COR-L47 (cell line): ENCODE results near the gene INAFM1.

Experiments
- DNase-seq: peaks from one replicate; lab custom pipeline; 2025; lab: John Stamatoyannopoulos, UW

Gene INAFM1

DNA sequence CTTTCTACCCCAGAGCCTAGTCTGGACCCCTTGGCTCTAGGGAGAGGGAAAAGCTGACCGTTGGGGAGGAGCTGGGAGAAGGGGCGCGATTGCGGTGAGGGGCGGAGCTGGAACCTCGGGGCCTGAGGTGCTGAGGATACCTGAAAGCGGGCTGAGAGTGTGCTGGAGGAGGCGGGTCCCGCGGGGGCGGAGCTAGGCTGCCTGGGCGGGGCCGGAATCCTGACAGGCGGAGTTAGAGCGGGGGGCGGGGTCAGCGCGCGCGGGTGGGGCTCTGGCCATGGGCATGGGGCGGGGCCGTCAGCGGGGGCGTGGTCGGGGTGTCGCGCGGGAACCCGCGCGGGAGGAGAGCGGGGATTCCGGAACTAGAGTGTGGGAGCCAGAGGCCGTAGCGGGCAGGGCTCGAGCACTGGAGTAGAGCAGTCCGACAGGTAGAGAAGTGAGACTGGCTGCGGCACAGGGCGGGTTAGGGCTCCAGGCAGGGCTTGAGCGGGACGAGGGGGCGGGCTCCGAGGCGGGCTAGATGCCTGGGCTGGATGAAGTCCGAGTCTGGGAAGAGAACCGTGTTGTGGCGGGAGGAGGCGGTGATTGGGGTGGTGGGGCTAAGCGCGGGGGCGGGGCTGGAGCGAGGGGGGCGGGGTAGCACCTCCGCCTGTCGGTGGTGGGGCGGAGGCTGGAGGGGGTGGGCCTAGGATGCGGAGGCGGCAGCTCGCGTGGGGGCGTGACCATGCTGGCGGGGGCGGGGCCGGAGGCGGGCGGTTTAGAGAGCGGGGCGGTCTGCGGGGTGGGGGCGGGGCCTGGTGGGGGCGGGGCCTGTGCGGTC lies at the start of gene INAFM1:
TSS of gene INAFM1 (plus strand) at position 815 of the 820 bp plus-strand sequence. CDS start 35 bp downstream, outside the sequence.
- peak; percentile 89 for DNase-seq

GRCh38 chr19:47225746-47226425 lies 48.8 kb upstream of the INAFM1 start:
- DNase-seq: peak; percentile 90

DNA sequence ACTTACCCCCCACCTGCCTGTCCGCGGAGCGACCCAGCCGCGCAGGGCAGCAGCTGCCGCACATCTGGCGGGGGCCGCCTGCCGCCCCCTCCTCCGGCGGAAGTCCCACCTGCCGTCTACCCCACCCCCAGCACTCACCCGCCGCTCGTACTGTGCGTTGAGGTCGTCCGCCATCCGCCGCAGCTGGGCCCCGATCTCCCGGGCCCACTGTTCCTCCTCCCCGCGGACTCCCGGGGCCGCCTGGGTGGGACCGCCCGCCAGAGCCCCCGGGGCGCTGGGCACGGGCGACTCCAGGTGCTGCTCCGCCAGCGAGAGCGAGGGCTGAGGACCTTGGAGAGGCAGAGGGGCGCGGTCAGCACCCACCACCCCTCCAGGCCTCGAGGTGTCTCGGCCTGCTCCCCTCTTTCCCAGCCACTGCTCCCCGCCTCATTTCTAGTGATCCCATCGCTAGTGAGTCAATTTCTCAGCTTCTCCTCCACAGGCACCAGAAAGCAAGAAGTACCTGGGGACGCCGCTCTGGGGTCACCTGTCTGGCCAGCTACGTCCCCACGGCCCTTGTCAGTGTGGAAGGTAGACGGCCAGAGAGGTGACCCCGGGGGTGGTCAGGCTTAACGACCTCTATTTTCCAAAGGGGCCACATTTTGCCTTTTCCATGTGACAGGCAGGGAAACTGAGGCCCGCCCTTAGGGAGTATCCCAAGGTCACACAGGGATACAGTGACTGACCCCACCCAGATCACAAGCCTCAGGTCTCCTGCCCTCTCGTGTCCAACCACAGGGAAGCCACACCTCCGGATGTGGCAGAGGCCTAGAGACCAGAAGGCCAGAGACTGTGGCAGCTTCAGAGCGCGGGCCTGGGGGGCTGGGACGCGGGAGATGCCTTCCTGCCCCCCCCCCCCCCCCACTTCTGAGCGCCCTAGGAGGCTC lies 48.0 kb upstream of the INAFM1 start:
- peak; percentile 74 for DNase-seq

- no peak for DNase-seq
These were observed 47.1 kb upstream of the INAFM1 start for GRCh38 chr19:47227352-47228167.

DNA sequence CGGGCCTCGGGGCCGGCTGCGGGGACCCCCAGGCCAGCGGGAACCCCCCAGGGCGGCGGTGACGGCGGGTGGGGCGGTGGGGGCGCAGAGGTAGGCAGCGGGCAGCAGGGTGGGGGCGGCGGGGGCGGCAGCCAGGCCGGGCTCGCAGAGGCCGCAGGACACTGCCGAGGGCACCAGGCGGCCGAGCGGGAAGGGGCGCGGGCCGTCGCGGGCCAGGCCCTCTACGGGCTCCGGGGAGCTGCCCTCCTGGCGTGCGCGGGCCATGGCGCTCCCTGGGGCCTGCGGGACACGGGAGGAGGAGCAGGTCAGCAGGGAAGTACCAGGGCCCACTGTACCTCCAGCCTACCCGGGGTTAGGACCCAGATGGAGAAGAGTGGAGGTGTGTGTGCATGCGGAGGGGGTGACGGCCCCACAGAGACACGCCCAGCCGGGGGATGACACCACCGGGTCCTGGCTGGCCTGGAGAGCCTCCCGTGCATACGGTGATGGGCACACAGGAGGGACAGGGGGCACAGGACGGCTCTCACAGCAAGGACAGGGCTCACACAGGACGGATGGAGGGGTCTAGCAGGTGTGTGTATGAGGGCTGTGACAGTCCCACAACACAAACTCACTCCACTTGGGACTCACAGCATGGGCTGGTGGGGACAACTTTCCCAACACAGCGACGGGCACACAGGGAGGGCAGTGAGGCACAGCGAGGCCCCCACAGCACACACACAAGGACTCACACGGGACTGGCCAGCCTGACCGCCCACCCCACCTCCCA lies 46.3 kb upstream of the INAFM1 start:
- no peak for DNase-seq

- no peak for DNase-seq
These were observed 45.6 kb upstream of the INAFM1 start for GRCh38 chr19:47228937-47229675.

DNA sequence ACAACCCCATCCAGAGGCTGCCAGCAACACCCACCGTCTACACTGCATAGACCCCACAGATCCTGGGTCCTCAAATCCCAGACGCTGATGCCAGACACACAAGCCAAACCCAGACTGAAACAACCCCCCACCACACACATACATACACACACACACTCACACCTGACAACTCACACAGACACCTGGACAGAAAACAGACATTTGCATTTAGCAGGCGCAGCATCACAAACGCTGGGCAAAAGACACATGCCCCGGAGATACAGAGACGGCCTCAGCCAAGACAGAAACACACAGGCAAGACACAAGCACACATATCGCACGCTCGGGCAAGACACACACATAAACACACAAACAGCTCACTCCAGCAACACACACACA lies 45.0 kb upstream of the INAFM1 start:
- no peak for DNase-seq

- DNase-seq: no peak
These were observed 44.4 kb upstream of the INAFM1 start for GRCh38 chr19:47230054-47230920.

DNA sequence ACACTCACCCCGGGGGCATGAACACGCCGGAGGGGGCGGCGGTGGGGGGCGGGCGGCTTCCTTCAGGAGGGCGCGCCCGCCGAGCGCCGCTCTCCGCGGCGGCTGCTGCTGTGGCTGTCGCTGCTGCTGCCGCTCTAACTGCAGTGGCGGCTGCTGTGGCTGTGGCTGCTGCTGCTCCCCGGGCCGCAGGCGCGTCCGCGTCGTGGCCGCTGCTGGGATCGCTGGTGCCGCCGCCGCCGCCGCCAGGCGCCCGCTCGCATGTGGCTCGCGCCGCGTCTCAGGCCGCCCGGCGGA lies 43.8 kb upstream of the INAFM1 start, which contains the start of gene BBC3:
TSS of gene BBC3 (minus strand) at position 279 of the 294 bp plus-strand sequence. CDS start 2,768 bp downstream, outside the sequence.
- no peak for DNase-seq

- peak; percentile 79 for DNase-seq
These were observed 43.2 kb upstream of the INAFM1 start for GRCh38 chr19:47231215-47232054.

GRCh38 chr19:47232422-47233211 lies 42.1 kb upstream of the INAFM1 start:
- DNase-seq: no peak

DNA sequence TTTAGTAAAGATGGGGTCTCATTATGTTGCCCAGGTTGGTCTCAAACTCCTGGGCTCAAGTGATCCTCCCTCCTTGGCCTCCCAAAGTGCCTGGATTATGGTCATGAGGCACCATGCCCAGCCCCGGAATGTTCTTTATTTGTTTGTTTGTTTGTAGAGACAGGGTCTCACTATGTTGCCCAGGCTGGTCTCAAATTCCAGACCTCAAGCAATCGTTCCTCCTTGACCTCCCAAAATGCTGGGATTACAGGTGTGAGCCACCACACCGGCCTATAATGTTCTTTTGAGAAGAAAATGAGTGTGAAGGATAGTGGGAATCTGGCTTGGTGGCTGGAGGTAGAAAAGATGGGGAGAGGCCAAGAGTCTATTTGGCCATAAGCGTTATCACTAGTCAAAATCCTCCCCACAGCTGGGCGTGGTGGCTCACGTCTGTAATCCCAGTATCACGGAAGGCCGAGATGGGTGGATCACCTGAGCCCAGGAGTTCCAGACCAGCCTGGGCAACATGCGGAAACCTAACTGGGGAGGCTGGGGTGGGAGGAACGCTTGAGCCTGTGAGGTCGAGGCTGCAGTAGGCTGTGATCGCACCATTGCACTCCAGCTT lies 38.5 kb upstream of the INAFM1 start:
- no peak for DNase-seq

GRCh38 chr19:47239152-47239551 lies 35.5 kb upstream of the INAFM1 start:
- DNase-seq: no peak

GRCh38 chr19:47239610-47240296 lies 34.9 kb upstream of the INAFM1 start:
- DNase-seq: peak; percentile 89

DNA sequence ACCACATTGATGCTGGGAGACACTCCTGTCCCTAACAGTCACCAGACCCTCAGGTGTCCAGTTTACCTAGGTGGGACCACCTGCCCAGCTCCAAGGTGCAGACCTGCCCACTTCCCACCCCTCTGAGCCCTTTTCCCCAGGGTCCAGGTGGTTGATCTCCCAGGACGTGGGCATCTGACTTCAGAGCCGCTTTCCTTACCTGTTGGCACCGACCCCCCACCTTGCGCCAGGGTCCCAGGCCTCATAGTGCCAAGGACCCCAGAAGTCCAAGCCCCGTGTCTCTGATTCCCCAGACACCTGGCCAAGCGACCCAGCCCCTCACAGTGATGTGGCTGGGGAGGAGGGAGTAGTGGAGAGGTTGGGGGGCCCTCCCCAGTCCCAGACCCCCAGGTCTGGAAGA lies 34.1 kb upstream of the INAFM1 start:
- no peak for DNase-seq
